ENCODE results near the gene OR2A2.

The OR2A2 gene

DNA sequence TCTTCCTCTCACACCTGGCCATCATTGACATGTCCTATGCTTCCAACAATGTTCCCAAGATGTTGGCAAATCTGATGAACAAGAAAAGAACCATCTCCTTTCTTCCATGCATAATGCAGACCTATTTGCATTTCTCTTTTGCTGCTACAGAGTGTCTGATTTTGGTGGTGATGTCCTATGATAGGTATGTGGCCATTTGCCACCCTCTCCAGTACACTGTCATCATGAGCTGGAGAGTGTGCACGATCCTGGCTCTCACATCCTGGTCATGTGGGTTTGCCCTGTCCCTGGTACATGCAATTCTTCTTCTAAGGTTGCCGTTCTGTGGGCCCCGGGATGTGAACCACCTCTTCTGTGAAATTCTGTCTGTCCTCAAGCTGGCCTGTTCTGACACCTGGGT lies 32.8 kb downstream of the OR2A2 start:
- no peak for DNase-seq (ENCODE audit: low spot score)

GRCh38 chr7:144144426-144144825 lies 35.0 kb downstream of the OR2A2 start:
- no peak for DNase-seq (ENCODE audit: low spot score)

DNA sequence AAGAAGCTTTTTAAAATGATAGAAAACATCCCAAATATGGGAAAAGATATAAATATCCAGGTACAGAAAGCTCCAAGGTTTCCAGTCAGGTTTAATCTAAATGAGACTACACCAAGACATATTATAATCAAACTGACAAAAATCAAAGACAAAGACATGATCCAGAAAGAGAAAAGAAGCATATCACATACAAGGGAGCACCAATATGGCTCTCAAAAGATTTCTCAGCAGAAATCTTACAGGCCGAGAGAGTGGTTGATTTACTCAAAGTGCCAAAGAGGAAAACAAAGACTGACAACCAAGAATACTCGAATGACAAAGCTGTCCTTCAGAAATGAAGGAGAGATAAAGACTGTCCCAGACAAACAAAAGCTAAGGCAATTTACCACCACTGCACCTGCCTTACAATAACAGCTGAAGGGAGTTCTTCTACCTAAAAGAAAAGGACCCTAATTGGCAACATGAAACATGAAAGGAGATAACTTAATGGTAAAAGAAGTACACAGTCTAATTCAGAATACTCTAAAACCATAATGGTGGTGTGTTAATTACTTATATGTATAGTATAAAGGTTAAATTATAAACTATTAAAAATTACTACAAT lies 38.9 kb downstream of the OR2A2 start:
- DNase-seq (ENCODE audit: low spot score) = no peak

DNA sequence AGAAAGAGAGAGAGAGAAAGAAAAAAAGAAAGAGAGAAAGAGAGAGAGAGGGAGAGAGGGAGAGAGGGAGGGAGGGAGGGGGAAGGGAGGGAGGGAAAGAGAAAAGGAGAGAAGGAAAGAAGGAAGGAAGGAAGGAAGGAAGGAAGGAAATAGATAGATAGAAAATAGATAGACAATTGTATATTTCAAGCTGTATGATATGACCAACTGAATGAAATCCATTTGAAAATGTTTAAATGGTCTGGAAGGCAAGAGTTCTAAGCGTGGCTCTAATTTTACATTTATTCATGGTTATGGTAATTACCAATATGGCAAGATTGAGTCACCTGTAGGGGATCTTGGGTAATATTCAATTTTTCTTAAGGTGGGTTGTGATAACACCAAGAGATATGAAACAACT lies 49.5 kb downstream of the OR2A2 start:
- no peak for DNase-seq (ENCODE audit: low spot score)

Measured in CD4-positive, alpha-beta T cell treated with Interleukin-2 at 100 ng/mL for 4 hours (primary cell).